A673 (cell line): Measurements from ENCODE around the gene TMOD1.

Source experiments
- EZH2 ChIP-seq: fragments of 200-600 bp; sonication (generic); IDR thresholded peaks from 2 replicates; pipeline ENCODE4 v1.6.1; 2017; ENCODE audit warnings: borderline replicate concordance, low read depth, mild to moderate bottlenecking, mixed read lengths, antibody characterized with exemption, low read length; ENCODE audit not compliant: poor library complexity, severe bottlenecking
- TF ChIP-seq, protein P1 (sequence below): fragments of 300-800, 200-600 bp; sonication (generic); conservative IDR thresholded peaks from 2 replicates; pipeline ENCODE4 v1.5.1; 2017; ENCODE audit warnings: low read depth, mild to moderate bottlenecking, antibody characterized with exemption, low read length, moderate library complexity, mixed read lengths

DNA sequence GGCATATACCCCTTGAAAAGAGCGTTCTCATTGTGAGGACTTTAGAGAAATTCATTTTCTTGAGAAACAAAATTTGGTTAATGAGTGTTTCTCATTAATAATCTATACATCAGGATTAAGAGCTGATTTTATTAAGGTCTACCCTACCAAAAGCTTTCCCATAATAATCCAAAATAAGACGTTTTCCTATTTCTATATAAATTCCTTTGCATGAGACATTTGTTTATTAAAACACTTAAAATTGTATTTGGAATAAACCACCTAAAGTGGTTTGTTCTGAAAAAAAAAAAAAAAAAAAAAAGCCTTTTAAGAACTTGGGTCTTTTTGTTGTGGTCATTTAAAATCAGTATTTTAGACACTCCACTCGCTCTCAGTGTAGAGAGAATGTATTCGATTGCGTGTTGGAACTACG, 695 bp upstream of the TMOD1 start:
- no peak for TF ChIP-seq EZH2
- TF ChIP-seq, protein P1, sequence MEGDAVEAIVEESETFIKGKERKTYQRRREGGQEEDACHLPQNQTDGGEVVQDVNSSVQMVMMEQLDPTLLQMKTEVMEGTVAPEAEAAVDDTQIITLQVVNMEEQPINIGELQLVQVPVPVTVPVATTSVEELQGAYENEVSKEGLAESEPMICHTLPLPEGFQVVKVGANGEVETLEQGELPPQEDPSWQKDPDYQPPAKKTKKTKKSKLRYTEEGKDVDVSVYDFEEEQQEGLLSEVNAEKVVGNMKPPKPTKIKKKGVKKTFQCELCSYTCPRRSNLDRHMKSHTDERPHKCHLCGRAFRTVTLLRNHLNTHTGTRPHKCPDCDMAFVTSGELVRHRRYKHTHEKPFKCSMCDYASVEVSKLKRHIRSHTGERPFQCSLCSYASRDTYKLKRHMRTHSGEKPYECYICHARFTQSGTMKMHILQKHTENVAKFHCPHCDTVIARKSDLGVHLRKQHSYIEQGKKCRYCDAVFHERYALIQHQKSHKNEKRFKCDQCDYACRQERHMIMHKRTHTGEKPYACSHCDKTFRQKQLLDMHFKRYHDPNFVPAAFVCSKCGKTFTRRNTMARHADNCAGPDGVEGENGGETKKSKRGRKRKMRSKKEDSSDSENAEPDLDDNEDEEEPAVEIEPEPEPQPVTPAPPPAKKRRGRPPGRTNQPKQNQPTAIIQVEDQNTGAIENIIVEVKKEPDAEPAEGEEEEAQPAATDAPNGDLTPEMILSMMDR = no peak
